Glomerular visceral epithelial cell (primary cell): ENCODE measurements around the gene NECAB3.

Experiments used
- DNase-seq: peaks from one replicate; pipeline ENCODE4 v3.0.0-alpha.2; 2016; ENCODE audit errors: extremely low spot score

Gene NECAB3

DNA sequence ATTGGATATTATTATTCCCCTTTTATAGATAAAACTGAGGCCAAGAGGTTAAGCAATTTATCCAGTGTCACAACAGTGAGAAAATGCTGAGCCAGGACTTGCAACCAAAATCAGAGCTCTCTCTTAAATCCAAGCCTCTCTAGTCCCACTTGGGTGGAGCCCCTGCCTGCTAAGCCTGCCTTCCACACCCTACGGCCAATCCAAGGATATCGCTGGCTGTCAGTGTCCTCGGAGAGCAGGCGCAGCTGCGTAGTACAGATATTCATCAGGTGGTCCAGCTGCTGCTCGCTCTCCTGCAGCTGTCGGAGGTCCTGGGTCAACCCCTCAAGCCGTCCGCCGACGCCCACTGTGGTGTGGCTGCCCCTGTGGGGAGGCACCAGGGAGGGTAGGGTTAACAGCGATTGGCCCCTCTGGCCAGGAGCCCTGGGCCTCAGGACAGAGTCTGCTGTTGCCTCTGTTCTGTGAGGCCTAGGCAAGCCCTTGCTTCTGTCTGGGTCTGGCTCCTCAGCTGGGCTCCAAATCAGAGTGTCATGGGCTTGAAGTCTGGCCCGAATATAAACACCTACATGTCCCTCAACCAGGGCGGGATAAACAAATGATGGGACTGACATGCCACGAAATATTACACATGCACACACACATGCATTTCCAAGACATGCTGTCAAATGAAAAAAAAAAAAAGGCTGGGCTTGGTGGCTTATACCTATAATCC lies 3.9 kb upstream of the NECAB3 start:
- DNase-seq: no peak

DNA sequence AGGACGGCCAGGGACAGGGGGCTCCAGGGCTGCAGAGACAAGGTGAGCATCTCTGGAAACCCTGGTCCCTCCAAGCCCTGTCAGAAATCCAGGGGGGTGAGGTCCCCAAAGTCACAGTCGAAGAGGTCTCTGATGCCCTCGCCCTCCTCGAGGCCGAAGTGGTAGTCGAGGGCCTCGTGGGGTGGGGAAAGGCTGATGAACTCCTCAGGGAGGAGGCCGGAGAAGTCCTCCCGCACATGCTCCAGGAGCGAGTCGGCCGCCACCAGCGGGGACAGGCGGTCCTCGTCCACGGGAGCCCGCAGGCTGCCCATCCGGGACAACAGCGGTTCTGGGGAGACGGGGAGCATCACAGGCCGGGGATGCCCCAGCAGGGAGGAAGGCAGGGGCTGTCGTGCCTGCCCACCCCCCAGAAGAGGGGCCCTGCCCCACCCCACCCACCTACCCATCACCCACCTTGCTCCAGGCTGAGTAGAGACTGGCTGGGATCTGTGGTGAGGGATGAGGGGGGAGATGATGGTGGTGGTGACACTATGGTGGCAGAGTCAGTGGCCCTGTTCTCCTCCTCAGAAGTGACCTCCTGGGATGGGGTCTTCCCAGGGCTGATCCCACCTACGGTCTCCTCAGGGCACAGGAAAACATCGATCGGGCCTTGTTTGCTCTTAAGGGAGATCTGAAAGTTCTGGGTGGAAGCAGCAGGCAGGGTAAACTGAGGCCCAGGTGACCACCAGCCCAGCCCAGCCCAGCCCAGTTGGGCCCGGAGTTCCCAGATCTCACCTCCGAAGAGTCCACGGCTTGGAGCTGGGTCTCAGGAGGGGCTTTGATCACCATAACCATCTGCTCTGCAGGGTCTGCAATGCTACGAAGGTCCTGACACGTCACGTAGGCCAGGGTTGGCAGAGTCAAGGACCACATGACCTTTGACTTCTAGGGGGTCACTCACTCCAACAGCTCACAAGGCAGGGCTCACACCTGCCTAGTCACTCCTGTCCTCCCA lies 2.7 kb upstream of the NECAB3 start:
- no peak for DNase-seq

GRCh38 chr20:33676121-33676520 lies 1.9 kb upstream of the NECAB3 start:
- no peak for DNase-seq

DNA sequence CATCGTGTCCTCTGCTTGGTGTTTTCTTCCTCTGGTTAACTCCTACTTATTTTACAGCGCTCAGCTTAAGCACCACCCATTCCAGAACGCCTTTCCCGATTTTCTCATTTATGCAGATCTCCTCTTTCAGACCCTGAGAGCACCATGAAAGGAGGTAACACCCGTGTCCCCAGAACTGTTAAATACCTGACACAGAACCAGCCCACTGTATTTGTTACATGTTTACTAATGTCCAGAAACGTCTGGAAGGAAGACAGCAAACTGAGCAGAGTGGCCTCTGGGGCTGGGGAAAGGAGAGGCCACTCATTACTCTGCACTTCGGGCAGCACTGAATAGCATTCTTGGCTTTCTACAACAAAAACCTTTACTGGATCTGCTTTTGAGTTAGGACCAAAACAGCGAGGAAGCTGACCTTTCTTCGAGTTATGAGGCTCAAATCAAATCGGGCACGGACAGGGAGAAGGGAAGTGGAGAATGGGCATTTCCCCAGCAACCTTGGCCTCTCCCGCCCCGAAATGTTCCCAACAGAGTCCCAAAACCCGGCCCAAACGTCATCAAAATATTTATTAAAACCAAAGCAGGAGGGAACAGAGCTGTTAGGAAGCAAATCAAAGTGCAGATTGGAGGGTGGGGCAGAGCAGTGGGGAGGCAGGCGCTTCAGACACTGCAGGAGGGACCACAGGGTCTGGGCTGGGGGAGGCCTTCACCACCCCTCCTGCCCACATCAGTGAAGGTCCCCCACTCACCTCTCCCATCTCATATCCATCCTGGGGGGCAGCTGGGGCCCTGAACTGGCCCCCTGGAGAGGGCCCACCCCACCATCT lies 1.1 kb upstream of the NECAB3 start:
- no peak for DNase-seq

- DNase-seq: peak; percentile 68
Measured at GRCh38 chr20:33673410-33674293, 576 bp downstream of the NECAB3 start.

DNA sequence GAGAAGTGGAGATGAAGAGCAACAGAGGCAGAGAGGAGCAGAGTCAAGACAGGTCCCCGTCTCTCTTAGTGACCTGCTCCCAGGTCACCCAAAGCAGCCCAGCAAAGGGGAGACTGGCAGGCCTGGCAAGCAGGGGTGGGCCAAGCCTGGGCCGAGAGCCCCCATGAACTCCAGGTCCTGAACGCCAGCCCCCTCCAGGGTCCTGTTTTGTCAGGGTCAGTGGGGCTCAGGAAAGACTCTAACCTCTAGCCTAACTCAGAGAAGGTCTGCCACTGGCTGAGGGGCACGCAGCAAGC lies 1.2 kb downstream of the NECAB3 start:
- DNase-seq: no peak

- no peak for DNase-seq
Measured at GRCh38 chr20:33672426-33673113, 1.7 kb downstream of the NECAB3 start.

- DNase-seq: no peak
Measured at GRCh38 chr20:33671573-33672288, 2.5 kb downstream of the NECAB3 start.

DNA sequence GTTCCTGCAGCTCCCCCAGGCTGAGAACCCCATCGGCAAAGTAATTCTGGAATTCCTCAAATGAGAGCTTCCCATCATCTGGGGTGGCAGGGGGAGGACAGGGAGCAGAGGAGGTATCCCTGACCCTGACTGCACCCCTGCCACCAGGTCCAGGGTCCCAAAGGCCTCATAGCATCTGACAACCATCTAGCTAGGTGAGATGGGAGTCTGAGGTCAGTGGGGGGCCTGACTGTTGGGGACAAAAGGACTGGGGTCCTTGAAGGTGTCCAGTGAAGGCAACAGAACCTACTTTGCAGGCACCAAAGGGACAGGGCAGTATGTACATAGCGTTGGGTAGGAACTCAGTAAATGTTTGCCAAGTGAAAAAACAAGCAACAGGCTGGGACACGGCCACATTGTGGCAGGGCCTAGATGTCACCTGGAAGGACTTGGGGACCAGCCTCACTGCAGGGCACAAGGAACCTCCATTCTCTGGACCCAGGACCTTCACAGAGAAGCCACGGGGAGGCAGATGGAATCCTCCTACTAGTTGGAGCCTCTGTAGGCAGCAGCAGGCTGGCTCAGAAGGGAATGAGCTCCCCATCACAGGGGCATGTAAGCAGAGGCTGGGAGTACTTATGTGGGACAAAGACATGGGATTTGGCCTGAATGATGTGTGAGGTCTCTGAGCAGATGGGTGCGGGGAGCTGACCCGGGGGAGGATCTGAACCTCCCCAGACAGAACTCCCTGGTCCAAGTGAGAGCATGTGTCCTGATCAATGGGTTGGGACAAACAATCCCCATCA lies 3.3 kb downstream of the NECAB3 start:
- DNase-seq: no peak

DNA sequence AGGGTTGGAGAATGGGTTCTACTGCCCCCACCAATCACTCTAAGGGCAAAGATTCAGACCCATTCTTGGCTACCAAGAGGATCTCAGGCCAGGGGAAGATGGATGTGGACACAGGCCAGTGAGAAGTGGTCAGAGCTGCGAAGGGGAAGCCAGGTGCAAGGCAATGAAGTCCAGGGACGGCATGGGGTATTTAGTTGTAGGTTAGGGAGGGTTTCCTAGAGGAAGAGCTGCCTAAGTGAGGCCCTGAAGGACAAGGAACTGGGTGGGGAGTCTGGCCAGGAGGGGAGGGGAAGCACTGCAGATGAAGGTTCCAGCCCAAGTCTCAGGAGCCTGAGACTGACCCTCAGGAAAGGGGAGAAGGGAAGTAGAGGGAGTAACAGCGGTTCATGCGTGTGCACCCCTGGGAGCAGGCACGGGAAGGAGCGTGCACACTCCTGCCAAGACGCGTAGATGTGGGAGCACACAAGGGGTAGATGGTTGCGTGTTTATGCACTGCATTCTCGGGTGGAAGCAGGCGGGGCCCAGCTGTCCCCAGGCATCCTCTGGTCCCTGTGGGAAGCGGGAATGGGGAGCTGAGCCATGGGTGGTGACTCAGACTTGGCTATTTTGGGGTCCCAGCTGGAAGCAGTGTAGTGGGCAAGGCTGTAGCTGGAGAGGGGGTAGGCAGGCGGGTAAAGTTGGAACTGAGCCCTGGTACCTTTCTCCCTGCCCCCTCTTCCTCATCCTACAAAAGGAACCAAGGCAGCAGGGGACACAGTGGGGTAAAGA lies 4.2 kb downstream of the NECAB3 start:
- no peak for DNase-seq

GRCh38 chr20:33669224-33669623 lies 5.0 kb downstream of the NECAB3 start:
- no peak for DNase-seq

DNA sequence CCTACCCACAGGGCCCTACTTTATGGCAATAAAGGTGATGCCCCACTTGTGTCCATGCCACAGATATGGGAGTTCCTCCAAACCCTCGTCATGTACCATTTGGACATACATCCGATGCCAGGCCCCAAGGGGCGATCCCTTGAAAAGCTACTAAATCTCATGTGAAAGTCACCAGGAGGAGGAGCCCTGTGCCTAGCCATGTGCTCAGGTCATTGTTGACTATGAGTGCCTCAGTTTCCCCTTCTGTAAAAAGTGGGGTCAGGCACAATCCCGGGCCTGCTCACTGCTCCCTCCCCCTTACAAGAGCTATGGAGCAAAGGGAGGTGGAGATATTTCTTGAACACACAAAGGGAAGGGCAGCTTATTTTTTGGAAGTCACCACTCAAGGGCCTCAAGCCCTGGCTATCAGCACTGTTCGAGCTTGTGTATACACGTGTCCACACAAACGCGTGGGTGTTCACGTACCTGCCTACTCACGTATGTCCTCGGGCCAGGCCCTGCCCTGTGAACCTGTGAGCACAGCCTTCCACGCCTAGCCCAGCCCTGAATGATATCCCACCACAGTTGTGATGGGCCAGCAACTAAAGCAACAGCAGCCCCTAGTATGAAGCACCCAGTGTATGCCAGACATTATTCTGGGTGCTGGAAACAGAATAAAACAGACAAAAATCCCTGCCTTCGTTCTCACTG lies 5.6 kb downstream of the NECAB3 start:
- no peak for DNase-seq

- peak; percentile 53 for DNase-seq
Measured at GRCh38 chr20:33667676-33668465, 6.4 kb downstream of the NECAB3 start.

DNA sequence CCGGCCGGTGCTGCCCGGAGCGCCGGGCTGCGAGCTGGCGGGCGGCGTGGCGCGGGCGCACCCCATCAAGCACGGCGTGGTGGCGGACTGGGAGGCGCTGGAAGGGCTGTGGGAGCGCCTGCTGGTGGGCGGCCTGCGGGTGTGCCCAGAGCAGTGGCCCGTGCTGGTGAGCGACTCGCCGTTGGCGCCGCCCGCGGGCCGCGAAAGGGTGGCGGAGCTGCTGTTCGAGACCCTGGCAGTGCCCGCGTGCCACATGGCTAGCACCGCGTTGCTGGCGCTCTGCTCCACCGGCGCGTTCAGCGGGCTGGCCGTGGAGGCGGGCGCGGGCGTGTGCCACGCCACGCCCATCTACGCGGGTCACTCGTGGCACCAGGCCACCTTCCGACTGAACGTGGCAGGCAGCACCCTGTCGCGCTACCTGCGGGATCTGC lies 7.0 kb downstream of the NECAB3 start:
- DNase-seq: no peak

DNA sequence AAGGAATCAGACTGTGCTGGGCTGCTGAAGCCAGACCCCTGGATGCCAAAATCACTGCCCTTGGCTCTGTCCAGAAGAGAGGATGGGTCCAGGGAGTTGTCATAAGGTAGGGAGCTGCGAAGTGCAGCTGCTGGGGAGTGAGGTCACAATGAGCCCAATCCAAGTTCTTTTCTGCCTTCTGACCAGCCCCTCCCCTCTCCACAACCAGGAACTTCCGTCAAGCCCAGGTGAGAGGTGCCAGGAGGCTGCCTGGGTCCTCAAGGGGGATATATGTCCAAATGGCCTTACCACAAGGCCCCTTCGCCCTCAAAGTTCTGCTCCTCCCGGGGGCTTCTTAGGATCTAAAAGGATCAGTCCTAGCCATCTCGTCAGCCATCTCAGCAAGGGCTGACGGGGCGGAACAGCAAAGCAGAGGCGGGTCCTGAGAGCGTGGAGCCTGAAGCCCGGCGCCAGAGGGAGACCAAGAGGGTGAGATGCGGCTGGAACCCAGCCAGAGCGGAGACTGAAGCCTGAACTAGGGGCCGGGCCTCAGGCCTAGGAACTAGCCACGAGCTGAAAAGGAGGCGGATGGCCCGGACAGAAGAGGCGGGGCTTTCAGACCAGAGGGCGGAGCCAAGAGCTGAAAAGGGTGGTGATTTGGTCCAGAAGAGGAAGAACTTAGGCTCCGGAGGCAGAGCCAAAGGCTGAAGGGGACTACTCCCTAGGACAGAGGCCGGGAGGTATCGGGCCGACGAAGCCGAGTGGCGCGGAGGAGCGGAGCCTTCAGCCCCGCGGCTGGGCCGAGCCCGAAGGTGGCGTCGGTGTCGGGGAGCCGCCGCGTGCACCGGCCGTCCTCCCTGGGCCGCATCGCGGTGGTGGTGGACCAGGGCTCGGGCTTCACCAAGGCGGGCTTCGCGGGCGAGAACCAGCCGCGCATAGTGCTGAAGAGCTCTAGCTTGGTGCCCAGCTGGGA lies 7.7 kb downstream of the NECAB3 start, which contains the start of gene ACTL10:
Gene ACTL10, plus strand, starts transcription at position 651 of the 952 bp plus-strand sequence. CDS start 555 bp downstream, outside the sequence.
- DNase-seq: peak; percentile 98

DNA sequence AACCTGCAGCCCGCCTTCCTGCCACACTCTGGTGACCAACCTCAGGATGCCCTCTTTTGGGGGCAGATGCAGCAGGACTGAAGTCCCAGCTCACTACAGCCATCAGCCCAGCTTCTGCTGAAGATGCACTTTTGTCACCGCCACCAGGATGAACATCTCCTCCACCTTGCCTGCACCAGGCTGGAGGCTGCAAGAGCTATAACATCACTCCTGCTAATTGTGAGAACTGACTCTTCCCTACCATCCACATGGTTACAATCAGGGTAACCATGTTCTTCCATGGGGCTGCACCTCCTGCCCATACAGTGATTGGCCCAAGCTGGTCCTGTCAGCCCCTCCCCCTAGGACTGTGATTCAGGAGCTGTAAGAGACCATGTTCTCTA lies 9.5 kb downstream of the NECAB3 start:
- no peak for DNase-seq
